ENCODE data around the gene CCL28. TPM values are rescaled to one million over a fixed set of nuclear protein-coding genes. Genes with fewer than 3 reads are reported as not detected.

The CCL28 gene
- total and polyA plus RNA-seq, 8 donors: 0.45 to 23.3 (median 8.9) TPM; not detected in 1

GRCh38 chr5:43357067-43357466, 55.1 kb downstream of the CCL28 start:
- Histone ChIP-seq H3K4me1 (no peaks in the 10 kb centered on the region), H3K4me3 (no peak overlapping the region), H3K9me3 (peaks cover 0 to 28% (median 12%) of the 10 kb centered on the region in 4 donors), H3K27me3 (no peaks in the 10 kb centered on the region), H3K36me3 (no peaks in the 10 kb centered on the region), H3K27ac (no peak overlapping the region)
- TF ChIP-seq EP300 (IDR thresholded peaks at IDR 0.05): no peak
- TF ChIP-seq POLR2AphosphoS5 (IDR thresholded peaks at IDR 0.05): no peak
- no peak for TF ChIP-seq CTCF (IDR thresholded peaks at IDR 0.05)
- TF ChIP-seq POLR2A (IDR thresholded peaks at IDR 0.05): no peak
- no peak for DNase-seq
- intact Hi-C loops (cut with DNase I; ENCODE audit: low total_unique reads): no loop called here
- 47 to 81% (median 79%) methylated on average over 2 of the region's 2 CpGs for WGBS, 5 donors

GRCh38 chr5:43354774-43355173, 57.4 kb downstream of the CCL28 start:
- Histone ChIP-seq H3K9me3 (peaks cover 0 to 7% (median 3%) of the 10 kb centered on the region in 4 donors), H3K4me1 (no peaks in the 10 kb centered on the region), H3K36me3 (no peaks in the 10 kb centered on the region), H3K27ac (no peak overlapping the region), H3K27me3 (no peaks in the 10 kb centered on the region), H3K4me3 (no peak overlapping the region)
- no peak for DNase-seq
- WGBS, 5 donors: 85 to 96% (median 94%) methylated on average over 3 of the region's 3 CpGs
- TF ChIP-seq EP300 (IDR thresholded peaks at IDR 0.05): no peak
- TF ChIP-seq POLR2A (IDR thresholded peaks at IDR 0.05): no peak
- TF ChIP-seq CTCF (IDR thresholded peaks at IDR 0.05): no peak
- no peak for TF ChIP-seq POLR2AphosphoS5 (IDR thresholded peaks at IDR 0.05)
- intact Hi-C loops (cut with DNase I; ENCODE audit: low total_unique reads): no loop called here

- intact Hi-C loops (cut with DNase I; ENCODE audit: low total_unique reads): no loop called here
- no peaks in the 10 kb centered on the region for H3K4me1 ChIP-seq
- H3K36me3 ChIP-seq: no peaks in the 10 kb centered on the region
- no peak for TF ChIP-seq EP300 (IDR thresholded peaks at IDR 0.05)
- TF ChIP-seq POLR2AphosphoS5 (IDR thresholded peaks at IDR 0.05): no peak
- no peak for TF ChIP-seq POLR2A (IDR thresholded peaks at IDR 0.05)
- no peak for TF ChIP-seq CTCF (IDR thresholded peaks at IDR 0.05)
- WGBS, 5 donors: 90 to 100% (median 94%) methylated on average over 1 of the region's 1 CpG
- H3K27me3 ChIP-seq: no peaks in the 10 kb centered on the region
- no peak overlapping the region for H3K4me3 ChIP-seq
- no peak overlapping the region for H3K27ac ChIP-seq
- H3K9me3 ChIP-seq: no peaks in the 10 kb centered on the region
- DNase-seq: no peak
These were observed 58.5 kb downstream of the CCL28 start for GRCh38 chr5:43353668-43354067.

GRCh38 chr5:43352915-43353314, 59.3 kb downstream of the CCL28 start:
- no peaks in the 10 kb centered on the region for H3K36me3 ChIP-seq
- DNase-seq: no peak
- no peak overlapping the region for H3K4me3 ChIP-seq
- no peak overlapping the region for H3K27ac ChIP-seq
- H3K27me3 ChIP-seq: no peaks in the 10 kb centered on the region
- no peaks in the 10 kb centered on the region for H3K9me3 ChIP-seq
- intact Hi-C loops (cut with DNase I; ENCODE audit: low total_unique reads): no loop called here
- no peaks in the 10 kb centered on the region for H3K4me1 ChIP-seq
- TF ChIP-seq EP300 (IDR thresholded peaks at IDR 0.05) (no peak), CTCF (IDR thresholded peaks at IDR 0.05) (no peak), POLR2A (IDR thresholded peaks at IDR 0.05) (no peak), POLR2AphosphoS5 (IDR thresholded peaks at IDR 0.05) (no peak)
- 56 to 81% (median 68%) methylated on average over 2 of the region's 2 CpGs for WGBS, 5 donors
